Epithelial cell of proximal tubule (primary cell): ENCODE data around the gene VGLL4. TPM values are rescaled to one million over a fixed set of nuclear protein-coding genes. Genes with fewer than 3 reads are reported as not detected.

Experiments used
- DNase-seq: peaks from one replicate; pipeline ENCODE4 v3.0.0-alpha.2; 2011; ENCODE audit warnings: low read depth
- H3K4me3 ChIP-seq: 2 replicates; pipeline ENCODE4 v1.5.1; 2011; ENCODE audit warnings: low read depth, mild to moderate bottlenecking, low read length
- total RNA-seq: library from RNA; depleted of rRNA; stranded (reverse); fragments of >200 nt; gene quantifications from 2 replicates; pipeline ENCODE4 v1.2.3, GENCODE V29; 2015
- TF ChIP-seq, protein P1 (sequence below): conservative IDR thresholded peaks from 2 replicates; pipeline ENCODE4 v1.5.1; 2012; ENCODE audit warnings: low read depth, mild to moderate bottlenecking, low read length

The VGLL4 gene
- total RNA-seq, 1 donor from 2014 or later, result 52.4 TPM

DNA sequence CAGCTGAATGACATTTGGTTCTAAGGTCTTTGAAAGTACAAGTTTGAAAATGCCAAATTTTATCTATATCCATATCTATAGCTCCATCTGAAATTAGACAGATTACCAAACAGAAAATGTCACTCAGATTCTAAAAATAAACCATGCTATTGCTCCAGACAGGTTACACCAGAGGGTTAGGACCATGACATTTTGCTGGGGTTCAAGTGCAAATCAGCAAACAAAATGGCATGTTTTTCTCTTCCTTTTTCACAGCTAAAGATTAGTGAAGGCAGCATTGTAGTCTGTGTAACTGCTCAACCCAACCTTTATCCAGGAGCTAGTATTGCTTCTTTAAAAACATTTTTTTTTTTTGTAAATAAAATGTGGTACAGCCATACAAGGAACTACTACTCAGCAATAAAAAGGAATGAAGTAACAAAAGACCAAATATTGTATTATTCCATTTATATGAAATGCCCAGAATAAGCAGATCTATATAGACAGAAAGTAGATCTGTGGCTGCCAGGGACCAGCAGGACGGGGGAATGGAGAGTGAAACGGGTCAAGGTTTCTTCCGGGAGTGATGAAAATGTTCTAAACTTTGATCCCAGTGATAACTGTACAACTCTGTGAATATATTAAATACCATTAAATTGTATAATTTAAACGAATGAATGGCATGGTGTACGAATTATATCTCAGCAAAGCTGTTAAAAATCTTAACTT lies 18.2 kb downstream of the VGLL4 start:
- TF ChIP-seq, protein P1, sequence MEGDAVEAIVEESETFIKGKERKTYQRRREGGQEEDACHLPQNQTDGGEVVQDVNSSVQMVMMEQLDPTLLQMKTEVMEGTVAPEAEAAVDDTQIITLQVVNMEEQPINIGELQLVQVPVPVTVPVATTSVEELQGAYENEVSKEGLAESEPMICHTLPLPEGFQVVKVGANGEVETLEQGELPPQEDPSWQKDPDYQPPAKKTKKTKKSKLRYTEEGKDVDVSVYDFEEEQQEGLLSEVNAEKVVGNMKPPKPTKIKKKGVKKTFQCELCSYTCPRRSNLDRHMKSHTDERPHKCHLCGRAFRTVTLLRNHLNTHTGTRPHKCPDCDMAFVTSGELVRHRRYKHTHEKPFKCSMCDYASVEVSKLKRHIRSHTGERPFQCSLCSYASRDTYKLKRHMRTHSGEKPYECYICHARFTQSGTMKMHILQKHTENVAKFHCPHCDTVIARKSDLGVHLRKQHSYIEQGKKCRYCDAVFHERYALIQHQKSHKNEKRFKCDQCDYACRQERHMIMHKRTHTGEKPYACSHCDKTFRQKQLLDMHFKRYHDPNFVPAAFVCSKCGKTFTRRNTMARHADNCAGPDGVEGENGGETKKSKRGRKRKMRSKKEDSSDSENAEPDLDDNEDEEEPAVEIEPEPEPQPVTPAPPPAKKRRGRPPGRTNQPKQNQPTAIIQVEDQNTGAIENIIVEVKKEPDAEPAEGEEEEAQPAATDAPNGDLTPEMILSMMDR, result no peak
- no peak for DNase-seq
- no peak overlapping the region for H3K4me3 ChIP-seq

GRCh38 chr3:11624704-11625375 lies 18.9 kb downstream of the VGLL4 start:
- no peak overlapping the region for H3K4me3 ChIP-seq
- no peak for DNase-seq
- TF ChIP-seq, protein P1, result no peak

- no peak for DNase-seq
- TF ChIP-seq, protein P1, result no peak
- no peak overlapping the region for H3K4me3 ChIP-seq
Measured at GRCh38 chr3:11624161-11624560, 19.6 kb downstream of the VGLL4 start.

- TF ChIP-seq, protein P1, result no peak
- no peak overlapping the region for H3K4me3 ChIP-seq
- no peak for DNase-seq
Measured at GRCh38 chr3:11622586-11623550, 20.8 kb downstream of the VGLL4 start.

- TF ChIP-seq, protein P1, result no peak
- H3K4me3 ChIP-seq, result no peak overlapping the region
- DNase-seq, result no peak
Measured at GRCh38 chr3:11621077-11621476, 22.6 kb downstream of the VGLL4 start.

DNA sequence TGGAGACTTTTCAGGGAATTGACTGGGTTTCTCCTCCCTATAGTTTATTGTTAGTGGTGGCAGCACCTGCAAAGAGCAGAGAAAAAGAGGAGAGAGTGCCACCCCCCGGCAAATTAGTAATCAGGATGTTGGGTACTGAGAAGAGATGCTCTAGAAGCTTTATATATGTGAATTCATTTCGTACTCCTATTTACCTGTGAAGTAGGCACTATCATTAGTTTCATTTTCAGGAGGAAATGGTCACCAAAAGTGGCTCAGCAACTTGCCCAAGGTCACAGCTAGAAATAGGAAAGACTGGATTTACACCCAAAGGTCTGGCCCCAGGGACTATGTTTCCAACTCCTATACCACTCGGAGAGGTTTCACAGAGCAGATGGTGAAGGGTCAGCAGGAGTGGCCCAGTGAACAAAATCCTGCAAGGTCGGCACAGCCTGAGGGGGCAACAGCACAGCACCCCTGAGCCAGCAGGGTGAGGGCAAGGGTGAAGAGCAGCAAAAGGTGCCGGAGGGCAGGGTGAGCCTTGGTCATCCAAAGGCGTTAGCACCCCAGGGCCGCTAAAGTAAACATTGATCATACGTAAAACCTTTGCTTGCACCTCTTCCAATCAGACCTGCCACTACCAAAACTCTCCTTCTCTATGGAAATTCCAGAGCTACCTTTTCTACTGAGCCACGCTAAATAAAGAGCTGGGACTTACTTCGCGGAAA lies 23.6 kb downstream of the VGLL4 start:
- DNase-seq, result no peak
- no peak overlapping the region for H3K4me3 ChIP-seq
- TF ChIP-seq, protein P1, result no peak
